GM20000 (cell line): ENCODE results near the gene FAM149B1.
A peak's percentile ranks its signal among the peaks of the same experiment; 100 is the strongest.
"Not testable (repeated sequence)": the region's sequence is repeated elsewhere in the genome, so short reads cannot be mapped to it uniquely, and the experiment has no call there.

Experiments used
- DNase-seq: peaks from one replicate; pipeline ENCODE4 v3.0.0; 2012; ENCODE audit warnings: low spot score
- TF ChIP-seq, protein P1 (sequence below): IDR thresholded peaks from 2 replicates; pipeline ENCODE4 v1.5.1; 2012; ENCODE audit warnings: mild to moderate bottlenecking, control low read depth; ENCODE audit errors: extremely low read depth, missing control alignments

FAM149B1 gene

DNA sequence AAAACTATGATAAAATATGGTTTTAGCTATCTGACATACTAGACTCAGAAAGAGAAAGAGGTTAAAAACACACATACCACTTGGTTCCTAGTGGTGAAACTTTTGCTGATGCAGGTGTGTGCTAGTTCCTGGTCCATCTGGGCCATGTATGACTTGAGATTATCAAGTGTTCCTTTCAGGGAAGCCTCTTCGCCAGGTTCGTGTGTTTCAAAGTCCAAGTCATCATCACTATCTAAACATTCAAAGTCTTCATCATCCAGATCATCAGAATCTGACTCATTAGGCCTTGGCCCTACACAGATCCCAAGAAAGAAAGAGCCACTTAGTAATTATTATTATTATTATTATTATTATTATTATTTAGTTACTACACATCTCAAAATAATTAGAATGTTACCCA is 31.3 kb upstream of the FAM149B1 start:
- TF ChIP-seq, protein P1, sequence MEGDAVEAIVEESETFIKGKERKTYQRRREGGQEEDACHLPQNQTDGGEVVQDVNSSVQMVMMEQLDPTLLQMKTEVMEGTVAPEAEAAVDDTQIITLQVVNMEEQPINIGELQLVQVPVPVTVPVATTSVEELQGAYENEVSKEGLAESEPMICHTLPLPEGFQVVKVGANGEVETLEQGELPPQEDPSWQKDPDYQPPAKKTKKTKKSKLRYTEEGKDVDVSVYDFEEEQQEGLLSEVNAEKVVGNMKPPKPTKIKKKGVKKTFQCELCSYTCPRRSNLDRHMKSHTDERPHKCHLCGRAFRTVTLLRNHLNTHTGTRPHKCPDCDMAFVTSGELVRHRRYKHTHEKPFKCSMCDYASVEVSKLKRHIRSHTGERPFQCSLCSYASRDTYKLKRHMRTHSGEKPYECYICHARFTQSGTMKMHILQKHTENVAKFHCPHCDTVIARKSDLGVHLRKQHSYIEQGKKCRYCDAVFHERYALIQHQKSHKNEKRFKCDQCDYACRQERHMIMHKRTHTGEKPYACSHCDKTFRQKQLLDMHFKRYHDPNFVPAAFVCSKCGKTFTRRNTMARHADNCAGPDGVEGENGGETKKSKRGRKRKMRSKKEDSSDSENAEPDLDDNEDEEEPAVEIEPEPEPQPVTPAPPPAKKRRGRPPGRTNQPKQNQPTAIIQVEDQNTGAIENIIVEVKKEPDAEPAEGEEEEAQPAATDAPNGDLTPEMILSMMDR, result no peak
- DNase-seq, result no peak

DNA sequence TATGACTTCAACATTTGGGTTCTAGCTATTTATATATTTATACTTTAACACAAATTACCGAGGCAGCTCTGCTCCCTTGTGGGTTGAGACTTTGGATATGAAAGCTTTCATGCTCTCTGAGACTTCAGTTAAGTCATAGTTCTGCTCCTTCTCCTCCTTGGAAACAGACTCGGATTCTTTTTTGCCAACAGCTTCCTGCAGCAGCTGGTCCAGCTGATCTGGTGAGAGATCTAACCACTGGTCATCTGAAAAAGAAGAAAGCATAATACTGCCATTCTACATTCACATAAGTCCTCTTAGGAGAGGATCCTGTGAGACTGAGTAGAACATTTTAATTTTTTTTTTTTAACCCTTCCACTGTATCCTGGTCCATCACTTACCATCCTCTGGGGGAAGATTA is 28.7 kb upstream of the FAM149B1 start:
- DNase-seq, result no peak
- TF ChIP-seq, protein P1, result no peak

DNA sequence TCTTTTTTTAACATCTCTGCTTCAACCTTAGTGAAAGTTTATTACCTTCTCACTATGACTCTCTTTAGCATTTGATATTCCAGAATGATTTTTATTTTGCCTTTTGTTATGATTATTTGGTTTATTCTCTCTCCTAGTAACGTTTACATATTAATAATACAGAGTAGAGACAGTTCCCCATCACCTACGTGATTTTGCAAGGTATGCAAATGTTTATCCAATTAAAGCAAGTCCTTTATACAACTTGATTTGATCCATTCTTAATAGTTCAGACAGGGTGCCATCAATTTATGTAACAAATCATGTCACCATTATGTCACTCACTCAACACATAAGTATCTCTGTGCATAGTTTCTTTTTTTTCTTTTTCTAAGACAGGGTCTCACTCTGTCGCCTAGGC is 26.3 kb upstream of the FAM149B1 start:
- DNase-seq, result no peak
- TF ChIP-seq, protein P1, result no peak

DNA sequence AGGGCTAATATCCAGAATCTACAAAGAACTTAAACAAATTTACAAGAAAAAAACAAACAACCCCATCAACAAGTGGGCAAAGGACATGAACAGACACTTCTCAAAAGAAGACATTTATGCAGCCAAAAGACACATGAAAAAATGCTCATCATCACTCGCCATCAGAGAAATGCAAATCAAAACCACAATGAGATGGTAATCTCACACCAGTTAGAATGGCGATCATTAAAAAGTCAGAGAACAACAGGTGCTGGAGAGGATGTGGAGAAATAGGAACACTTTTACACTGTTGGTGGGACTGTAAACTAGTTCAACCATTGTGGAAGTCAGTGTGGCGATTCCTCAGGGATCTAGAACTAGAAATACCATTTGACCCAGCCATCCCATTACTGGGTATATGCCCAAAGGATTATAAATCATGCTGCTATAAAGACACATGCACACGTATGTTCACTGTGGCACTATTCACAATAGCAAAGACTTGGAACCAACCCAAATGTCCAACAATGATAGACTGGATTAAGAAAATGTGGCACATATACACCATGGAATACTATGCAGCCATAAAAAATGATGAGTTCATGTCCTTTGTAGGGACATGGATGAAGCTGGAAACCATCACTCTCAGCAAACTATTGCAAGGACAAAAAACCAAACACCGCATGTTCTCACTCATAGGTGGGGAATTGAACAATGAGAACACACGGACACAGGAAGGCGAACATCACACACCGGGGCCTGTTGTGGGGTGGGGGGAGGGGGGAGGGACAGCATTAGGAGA is 17.1 kb upstream of the FAM149B1 start:
- DNase-seq, result not testable (repeated sequence)

DNA sequence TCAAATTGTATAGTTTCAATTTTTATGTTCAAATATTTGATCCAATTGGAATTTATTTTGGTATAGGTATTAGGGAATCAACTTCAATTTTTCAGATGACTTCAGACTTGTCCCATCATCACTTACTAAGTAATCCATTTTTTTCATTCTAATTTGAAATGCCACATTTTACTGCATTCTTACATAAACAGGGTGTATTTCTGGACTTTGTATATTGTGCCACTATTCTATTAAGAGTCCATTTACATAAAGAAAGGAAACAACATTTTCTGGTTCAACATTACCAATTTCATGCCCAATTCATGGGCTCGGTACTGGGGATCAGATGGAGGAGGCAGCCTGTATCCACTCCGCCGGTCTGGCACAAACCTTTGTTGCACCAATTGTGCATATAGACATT is 15.9 kb upstream of the FAM149B1 start:
- TF ChIP-seq, protein P1, result no peak
- DNase-seq, result no peak

DNA sequence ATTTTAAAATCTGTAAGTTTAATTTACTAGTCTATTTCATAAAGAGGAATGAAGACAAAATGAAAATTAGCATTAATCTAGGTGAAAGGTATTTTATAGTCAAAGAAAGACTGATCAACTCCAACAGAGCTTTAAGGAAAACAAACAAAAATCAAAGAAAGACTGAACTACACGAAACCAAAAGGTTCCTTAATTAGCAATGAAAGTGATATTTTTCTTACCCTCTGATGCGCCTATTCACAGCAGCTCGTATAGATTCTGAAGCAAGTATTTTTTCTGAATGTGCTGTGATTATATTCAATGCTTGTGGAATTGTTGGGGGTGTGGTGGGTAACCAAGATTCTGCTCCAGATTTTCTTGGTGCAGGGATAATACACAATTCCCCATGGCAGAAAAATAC is 11.9 kb upstream of the FAM149B1 start:
- TF ChIP-seq, protein P1, result no peak

DNA sequence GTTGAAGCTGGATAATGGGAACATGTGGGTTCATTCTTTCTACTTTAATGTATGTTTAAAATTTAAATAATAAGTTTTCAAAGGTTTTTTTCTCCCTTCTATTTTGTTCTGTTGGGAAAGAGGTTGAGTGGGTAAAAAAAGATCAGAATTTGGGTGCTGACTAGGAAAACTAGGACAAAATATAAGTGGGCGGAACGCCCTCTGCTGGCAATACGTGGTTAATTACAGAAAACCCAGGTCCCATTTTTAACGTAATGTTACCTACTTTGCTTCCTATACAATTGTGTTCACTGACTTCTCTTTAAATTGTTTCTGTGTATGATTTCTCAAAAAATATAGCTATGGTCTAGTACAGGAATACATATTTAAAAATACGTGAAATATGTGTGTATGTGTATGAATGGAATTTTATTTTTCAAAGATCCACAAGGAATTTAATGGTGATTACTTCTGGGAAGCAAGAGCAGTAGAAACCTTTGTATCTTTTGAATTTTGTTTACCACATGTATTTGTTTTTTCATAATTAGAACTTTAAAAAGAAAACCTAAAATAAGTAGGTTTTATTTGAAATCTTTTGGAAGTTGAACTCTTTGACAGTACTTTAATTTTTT is 8.8 kb upstream of the FAM149B1 start:
- peak; percentile 44 for DNase-seq
- TF ChIP-seq, protein P1, result peak; percentile 47

More for the DNA sequence above, 11.9 kb upstream of the FAM149B1 start:
- no peak for DNase-seq

DNA sequence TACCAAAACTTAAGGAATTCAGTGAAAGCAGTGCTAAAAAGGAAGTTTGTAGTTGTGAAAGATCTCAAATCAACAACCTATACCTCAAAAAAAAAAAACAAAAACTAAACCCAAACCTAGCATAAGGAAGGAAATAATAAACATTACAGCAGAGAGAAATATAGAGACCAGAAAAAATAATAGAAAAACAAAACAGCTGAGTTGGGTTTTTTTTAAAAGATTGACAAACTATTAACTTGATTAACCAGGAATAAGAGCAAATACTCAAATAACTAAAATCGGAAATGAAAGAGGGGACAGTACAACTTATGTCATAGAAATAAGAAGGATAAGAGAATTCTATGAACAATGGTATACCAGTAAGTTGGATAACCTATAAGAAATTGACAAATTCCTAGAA is 6.8 kb upstream of the FAM149B1 start:
- no peak for DNase-seq
- TF ChIP-seq, protein P1, result no peak
